ENCODE results near the gene BHMT2.

GRCh38 chr5:79032782-79033181 is 36.8 kb upstream of the BHMT2 start:
- TF ChIP-seq POLR2A (IDR thresholded peaks at IDR 0.05) (no peak), CTCF (IDR thresholded peaks at IDR 0.05) (no peak)

Data from testis (tissue), 2 donors.